Measurements from ENCODE around the gene BTG4. TPM values are rescaled to one million over a fixed set of nuclear protein-coding genes. Genes with fewer than 3 reads are reported as not detected.

Gene BTG4
- total RNA-seq, 1 experiment from 2014 or later, result not detected

DNA sequence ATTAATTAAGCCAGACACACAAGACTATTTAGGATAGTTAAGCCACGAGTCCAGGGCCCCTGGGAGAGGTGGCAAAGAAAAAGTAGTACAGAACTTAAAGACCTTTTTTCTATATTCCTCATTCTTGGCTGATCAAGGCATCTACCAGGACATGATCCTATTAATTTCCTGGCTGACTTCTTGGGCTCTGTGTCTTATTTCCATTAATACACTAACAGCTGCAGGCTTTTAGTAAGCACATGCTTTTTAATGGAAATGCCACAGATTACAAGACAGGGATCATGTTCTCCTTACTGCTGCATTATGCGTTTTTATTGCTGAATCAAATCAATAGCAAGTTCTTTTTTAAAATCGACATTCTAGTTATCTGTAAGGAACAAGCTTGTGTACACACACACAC is 35.2 kb downstream of the BTG4 start:
- Histone ChIP-seq H3K27me3 (ENCODE audit: insufficient read depth, low read length) (no peaks in the 10 kb centered on the region), H3K79me2 (ENCODE audit: insufficient read depth, low read length) (no peaks in the 10 kb centered on the region), H3K36me3 (ENCODE audit: control insufficient read depth in 1 of 2, insufficient read depth in 2 of 2, low read length in 2 of 2) (no peaks in the 10 kb centered on the region), H3K9me2 (ENCODE audit: insufficient read depth) (no peaks in the 10 kb centered on the region), H3K4me2 (ENCODE audit: low read length) (no peak overlapping the region), H3K9ac (ENCODE audit: low read length) (no peak overlapping the region), H2AFZ (ENCODE audit: low read depth, low read length, poor library complexity, severe bottlenecking) (no peak overlapping the region), H3K4me3 (replicated peaks in 1 of 2; ENCODE audit: low read depth in 1 of 2, low read length in 2 of 2) (no peak overlapping the region), H3K9me3 (ENCODE audit: control insufficient read depth in 1 of 2, insufficient read depth in 1 of 2, low read depth in 1 of 2, low read length in 2 of 2) (peaks cover 0 to 3% of the 10 kb centered on the region in 2 experiments; a peak in 1 of 4 replicates), H3K27ac (ENCODE audit: low read depth, low read length) (no peak overlapping the region), H3K4me1 (ENCODE audit: control insufficient read depth in 1 of 2, insufficient read depth in 2 of 2, low read length in 2 of 2) (no peaks in the 10 kb centered on the region), H4K20me1 (ENCODE audit: insufficient read depth) (no peaks in the 10 kb centered on the region)
- ChIA-PET CTCF (no interaction called here), RAD21 (ENCODE audit: low non-redundant PET in 1 of 2, low total read pairs in 2 of 2, uncharacterized antibody in 2 of 2, unreplicated experiment in 2 of 2) (no interaction called here), POLR2A (no interaction called here)
- TF ChIP-seq EGR1 (IDR thresholded peaks at IDR 0.05; ENCODE audit: low read depth) (no peak), CEBPB (IDR thresholded peaks at IDR 0.05; ENCODE audit: low read depth) (no peak)
- ATAC-seq, result no peak
- intact Hi-C loops (cut with micrococcal nuclease), result no loop called here
- no peak for DNase-seq (ENCODE audit: low read depth, low spot score)
- BruUV-seq (replicated peaks), result no TSS peak

DNA sequence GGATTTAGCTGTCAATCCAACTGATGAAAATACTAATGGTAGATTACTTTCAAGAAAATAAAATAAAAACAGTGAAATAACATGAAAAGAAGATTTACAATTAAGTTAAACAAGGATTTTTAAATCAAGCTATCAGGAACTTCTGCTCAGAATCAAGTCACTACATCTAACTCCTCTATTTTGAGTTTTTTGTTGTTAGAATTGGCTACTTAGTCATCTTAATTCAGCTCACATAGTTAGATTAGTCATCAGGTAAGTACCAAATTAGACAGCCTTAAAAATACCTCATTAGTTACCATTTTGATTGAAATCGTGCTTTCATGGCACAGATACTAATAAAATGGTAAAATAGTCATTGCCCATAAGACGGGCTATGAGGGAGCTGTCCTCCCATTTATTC is 35.8 kb downstream of the BTG4 start:
- H4K20me1 ChIP-seq (ENCODE audit: insufficient read depth), result no peaks in the 10 kb centered on the region
- POLR2A ChIA-PET, result no interaction called here
- H3K9ac ChIP-seq (ENCODE audit: low read length), result no peak overlapping the region
- no peak overlapping the region for H3K4me2 ChIP-seq (ENCODE audit: low read length)
- no peaks in the 10 kb centered on the region for H3K27me3 ChIP-seq (ENCODE audit: insufficient read depth, low read length)
- intact Hi-C loops (cut with micrococcal nuclease), result no loop called here
- H3K79me2 ChIP-seq (ENCODE audit: insufficient read depth, low read length), result no peaks in the 10 kb centered on the region
- CTCF ChIA-PET, result no interaction called here
- RAD21 ChIA-PET (ENCODE audit: low non-redundant PET in 1 of 2, low total read pairs in 2 of 2, uncharacterized antibody in 2 of 2, unreplicated experiment in 2 of 2), result no interaction called here
- no peak overlapping the region for H3K27ac ChIP-seq (ENCODE audit: low read depth, low read length)
- peaks cover 0 to 3% of the 10 kb centered on the region in 2 experiments; a peak in 1 of 4 replicates for H3K9me3 ChIP-seq (ENCODE audit: control insufficient read depth in 1 of 2, insufficient read depth in 1 of 2, low read depth in 1 of 2, low read length in 2 of 2)
- H2AFZ ChIP-seq (ENCODE audit: low read depth, low read length, poor library complexity, severe bottlenecking), result no peak overlapping the region
- ATAC-seq (no peak), DNase-seq (ENCODE audit: low read depth, low spot score) (no peak)
- no peaks in the 10 kb centered on the region for H3K9me2 ChIP-seq (ENCODE audit: insufficient read depth)
- H3K4me3 ChIP-seq (replicated peaks in 1 of 2; ENCODE audit: low read depth in 1 of 2, low read length in 2 of 2), result no peak overlapping the region
- no peaks in the 10 kb centered on the region for H3K4me1 ChIP-seq (ENCODE audit: control insufficient read depth in 1 of 2, insufficient read depth in 2 of 2, low read length in 2 of 2)
- no peaks in the 10 kb centered on the region for H3K36me3 ChIP-seq (ENCODE audit: control insufficient read depth in 1 of 2, insufficient read depth in 2 of 2, low read length in 2 of 2)
- BruUV-seq (replicated peaks), result no TSS peak
- TF ChIP-seq JUND (IDR thresholded peaks at IDR 0.05), result no peak
- no peak for TF ChIP-seq CBX3 (IDR thresholded peaks at IDR 0.05; ENCODE audit: low read depth)
- TF ChIP-seq EZH2phosphoT487 (IDR thresholded peaks at IDR 0.05; ENCODE audit: borderline replicate concordance), result no peak
- no peak for TF ChIP-seq FOSL1 (IDR thresholded peaks at IDR 0.05; ENCODE audit: low read depth)
- no peak for TF ChIP-seq ZFX (IDR thresholded peaks at IDR 0.05)
- TF ChIP-seq RAD21 (IDR thresholded peaks at IDR 0.05; ENCODE audit: low read depth), result no peak
- TF ChIP-seq SIN3A (IDR thresholded peaks at IDR 0.05; ENCODE audit: low read depth), result no peak
- no peak for TF ChIP-seq ELF1 (IDR thresholded peaks at IDR 0.05; ENCODE audit: borderline replicate concordance, low read depth)
- no peak for TF ChIP-seq EGR1 (IDR thresholded peaks at IDR 0.05; ENCODE audit: low read depth)
- TF ChIP-seq POLR2A (IDR thresholded peaks at IDR 0.05; ENCODE audit: borderline replicate concordance, extremely low read depth, insufficient read depth, insufficient read length), result no peak
- TF ChIP-seq YY1 (IDR thresholded peaks at IDR 0.05; ENCODE audit: extremely low read depth, insufficient replicate concordance, low read depth, low read length), result no peak
- TF ChIP-seq, protein P1, sequence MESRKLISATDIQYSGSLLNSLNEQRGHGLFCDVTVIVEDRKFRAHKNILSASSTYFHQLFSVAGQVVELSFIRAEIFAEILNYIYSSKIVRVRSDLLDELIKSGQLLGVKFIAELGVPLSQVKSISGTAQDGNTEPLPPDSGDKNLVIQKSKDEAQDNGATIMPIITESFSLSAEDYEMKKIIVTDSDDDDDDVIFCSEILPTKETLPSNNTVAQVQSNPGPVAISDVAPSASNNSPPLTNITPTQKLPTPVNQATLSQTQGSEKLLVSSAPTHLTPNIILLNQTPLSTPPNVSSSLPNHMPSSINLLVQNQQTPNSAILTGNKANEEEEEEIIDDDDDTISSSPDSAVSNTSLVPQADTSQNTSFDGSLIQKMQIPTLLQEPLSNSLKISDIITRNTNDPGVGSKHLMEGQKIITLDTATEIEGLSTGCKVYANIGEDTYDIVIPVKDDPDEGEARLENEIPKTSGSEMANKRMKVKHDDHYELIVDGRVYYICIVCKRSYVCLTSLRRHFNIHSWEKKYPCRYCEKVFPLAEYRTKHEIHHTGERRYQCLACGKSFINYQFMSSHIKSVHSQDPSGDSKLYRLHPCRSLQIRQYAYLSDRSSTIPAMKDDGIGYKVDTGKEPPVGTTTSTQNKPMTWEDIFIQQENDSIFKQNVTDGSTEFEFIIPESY (IDR thresholded peaks at IDR 0.05; ENCODE audit: extremely low read depth, insufficient replicate concordance, low read length), result no peak
- TF ChIP-seq SP1 (IDR thresholded peaks at IDR 0.05; ENCODE audit: low read depth), result no peak
- TF ChIP-seq CEBPB (IDR thresholded peaks at IDR 0.05; ENCODE audit: low read depth), result no peak
- TF ChIP-seq, protein P2, sequence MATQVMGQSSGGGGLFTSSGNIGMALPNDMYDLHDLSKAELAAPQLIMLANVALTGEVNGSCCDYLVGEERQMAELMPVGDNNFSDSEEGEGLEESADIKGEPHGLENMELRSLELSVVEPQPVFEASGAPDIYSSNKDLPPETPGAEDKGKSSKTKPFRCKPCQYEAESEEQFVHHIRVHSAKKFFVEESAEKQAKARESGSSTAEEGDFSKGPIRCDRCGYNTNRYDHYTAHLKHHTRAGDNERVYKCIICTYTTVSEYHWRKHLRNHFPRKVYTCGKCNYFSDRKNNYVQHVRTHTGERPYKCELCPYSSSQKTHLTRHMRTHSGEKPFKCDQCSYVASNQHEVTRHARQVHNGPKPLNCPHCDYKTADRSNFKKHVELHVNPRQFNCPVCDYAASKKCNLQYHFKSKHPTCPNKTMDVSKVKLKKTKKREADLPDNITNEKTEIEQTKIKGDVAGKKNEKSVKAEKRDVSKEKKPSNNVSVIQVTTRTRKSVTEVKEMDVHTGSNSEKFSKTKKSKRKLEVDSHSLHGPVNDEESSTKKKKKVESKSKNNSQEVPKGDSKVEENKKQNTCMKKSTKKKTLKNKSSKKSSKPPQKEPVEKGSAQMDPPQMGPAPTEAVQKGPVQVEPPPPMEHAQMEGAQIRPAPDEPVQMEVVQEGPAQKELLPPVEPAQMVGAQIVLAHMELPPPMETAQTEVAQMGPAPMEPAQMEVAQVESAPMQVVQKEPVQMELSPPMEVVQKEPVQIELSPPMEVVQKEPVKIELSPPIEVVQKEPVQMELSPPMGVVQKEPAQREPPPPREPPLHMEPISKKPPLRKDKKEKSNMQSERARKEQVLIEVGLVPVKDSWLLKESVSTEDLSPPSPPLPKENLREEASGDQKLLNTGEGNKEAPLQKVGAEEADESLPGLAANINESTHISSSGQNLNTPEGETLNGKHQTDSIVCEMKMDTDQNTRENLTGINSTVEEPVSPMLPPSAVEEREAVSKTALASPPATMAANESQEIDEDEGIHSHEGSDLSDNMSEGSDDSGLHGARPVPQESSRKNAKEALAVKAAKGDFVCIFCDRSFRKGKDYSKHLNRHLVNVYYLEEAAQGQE (IDR thresholded peaks at IDR 0.05; ENCODE audit: low read depth), result no peak

Data from HCT116 (cell line).